ENCODE data around the gene MUC4. TPM values are rescaled to one million over a fixed set of nuclear protein-coding genes. Genes with fewer than 3 reads are reported as not detected.
"Not testable (repeated sequence)": the region's sequence is repeated elsewhere in the genome, so short reads cannot be mapped to it uniquely, and the experiment has no call there.

The MUC4 gene
- total RNA-seq, 4 donors from 2014 or later, result not detected

DNA sequence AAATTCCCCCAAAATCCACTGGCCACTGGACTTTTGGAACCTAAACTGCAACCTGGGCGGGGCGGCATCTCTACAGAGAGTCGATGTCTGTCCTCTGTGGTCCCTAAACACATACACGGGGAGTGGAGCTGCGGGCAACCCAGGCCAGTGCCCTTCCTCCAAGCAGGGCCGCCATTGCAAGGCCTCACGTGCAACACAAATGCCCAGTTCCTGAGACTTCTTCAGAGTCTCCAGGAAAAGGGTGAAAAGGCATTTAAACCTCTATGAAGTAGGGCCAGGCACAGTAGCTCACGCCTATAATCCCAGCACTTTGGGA lies 4.9 kb downstream of the MUC4 start:
- Histone ChIP-seq H3K4me3 (no peak overlapping the region), H3K27ac (no peak overlapping the region), H3K4me1 (peaks cover 0 to 18% (median 0%) of the 10 kb centered on the region in 4 donors), H3K9me3 (no peaks in the 10 kb centered on the region), H3K36me3 (no peaks in the 10 kb centered on the region), H3K27me3 (peaks cover 0 to 22% of the 10 kb centered on the region in 2 donors)
- TF ChIP-seq, protein P1, sequence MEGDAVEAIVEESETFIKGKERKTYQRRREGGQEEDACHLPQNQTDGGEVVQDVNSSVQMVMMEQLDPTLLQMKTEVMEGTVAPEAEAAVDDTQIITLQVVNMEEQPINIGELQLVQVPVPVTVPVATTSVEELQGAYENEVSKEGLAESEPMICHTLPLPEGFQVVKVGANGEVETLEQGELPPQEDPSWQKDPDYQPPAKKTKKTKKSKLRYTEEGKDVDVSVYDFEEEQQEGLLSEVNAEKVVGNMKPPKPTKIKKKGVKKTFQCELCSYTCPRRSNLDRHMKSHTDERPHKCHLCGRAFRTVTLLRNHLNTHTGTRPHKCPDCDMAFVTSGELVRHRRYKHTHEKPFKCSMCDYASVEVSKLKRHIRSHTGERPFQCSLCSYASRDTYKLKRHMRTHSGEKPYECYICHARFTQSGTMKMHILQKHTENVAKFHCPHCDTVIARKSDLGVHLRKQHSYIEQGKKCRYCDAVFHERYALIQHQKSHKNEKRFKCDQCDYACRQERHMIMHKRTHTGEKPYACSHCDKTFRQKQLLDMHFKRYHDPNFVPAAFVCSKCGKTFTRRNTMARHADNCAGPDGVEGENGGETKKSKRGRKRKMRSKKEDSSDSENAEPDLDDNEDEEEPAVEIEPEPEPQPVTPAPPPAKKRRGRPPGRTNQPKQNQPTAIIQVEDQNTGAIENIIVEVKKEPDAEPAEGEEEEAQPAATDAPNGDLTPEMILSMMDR (IDR thresholded peaks at IDR 0.05), result no peak
- TF ChIP-seq POLR2A (IDR thresholded peaks at IDR 0.05) (no peak), EP300 (IDR thresholded peaks at IDR 0.05) (no peak)
- DNase-seq (ENCODE audit: low spot score in 2 of 2), result no peak
- WGBS, 2 donors, result 95 to 98% methylated on average over 8 of the region's 8 CpGs

DNA sequence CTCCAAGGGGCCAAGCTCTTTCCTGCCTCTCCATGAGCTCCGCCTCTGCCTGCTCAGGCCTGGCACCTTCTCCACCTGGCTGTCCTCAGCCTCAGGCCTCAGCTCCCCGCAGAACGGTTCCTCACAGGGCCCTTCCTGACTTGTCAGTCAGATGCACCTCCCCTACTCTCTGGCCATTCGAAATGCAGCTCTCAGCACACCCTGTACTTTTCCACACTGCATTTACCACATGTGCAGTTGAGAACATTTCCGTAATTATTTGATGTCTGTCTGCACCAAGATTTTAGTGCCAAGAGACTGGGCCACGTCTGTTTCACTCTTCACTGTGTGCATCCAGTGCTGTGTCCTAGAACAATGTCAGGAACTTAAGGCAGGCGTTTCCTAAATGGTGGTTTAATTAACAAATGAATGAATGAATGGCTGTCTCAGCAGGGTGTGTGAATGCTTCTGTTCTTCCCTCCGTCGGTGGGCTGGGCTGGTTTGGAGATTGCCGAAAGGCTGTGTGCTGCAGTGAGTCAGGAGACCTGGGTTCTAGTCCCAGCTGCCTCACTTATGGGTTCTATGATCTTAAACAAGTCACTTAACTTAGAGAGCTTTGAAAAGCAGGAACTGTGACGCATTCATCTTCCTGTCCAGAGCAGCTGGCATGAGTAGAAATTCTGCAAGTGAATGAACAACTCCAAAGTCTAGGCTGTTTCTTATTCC lies 5.4 kb downstream of the MUC4 start:
- no peak overlapping the region for H3K4me3 ChIP-seq
- H3K4me1 ChIP-seq, result peaks cover 0 to 23% (median 0%) of the 10 kb centered on the region in 4 donors
- H3K27me3 ChIP-seq, result peaks cover 0 to 22% of the 10 kb centered on the region in 2 donors
- no peaks in the 10 kb centered on the region for H3K36me3 ChIP-seq
- no peak for DNase-seq (ENCODE audit: low spot score in 2 of 2)
- no peak overlapping the region for H3K27ac ChIP-seq
- WGBS, 2 donors, result 46 to 48% methylated on average over 11 of the region's 11 CpGs
- no peaks in the 10 kb centered on the region for H3K9me3 ChIP-seq
- TF ChIP-seq EP300 (IDR thresholded peaks at IDR 0.05) (no peak), POLR2A (IDR thresholded peaks at IDR 0.05) (no peak)
- TF ChIP-seq, protein P1 (IDR thresholded peaks at IDR 0.05), result no peak

DNA sequence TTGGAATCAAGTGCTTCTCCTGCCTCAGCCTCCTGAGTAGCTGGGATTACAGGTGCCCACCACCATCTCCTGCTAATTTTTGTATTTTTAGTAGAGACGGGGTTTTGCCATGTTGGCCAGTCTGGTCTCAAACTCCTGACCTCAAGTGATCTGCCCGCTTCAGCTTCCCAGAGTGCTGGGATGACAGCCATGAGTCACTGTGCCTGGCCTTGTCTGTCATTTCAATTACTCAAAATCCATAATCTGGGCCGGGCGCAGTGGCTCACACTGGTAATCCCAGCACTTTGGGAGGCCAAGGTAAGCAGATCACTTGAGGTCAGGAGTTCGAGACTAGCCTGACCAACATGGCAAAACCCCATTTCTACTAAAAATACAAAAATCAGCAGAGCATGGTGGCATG lies 6.1 kb downstream of the MUC4 start:
- DNase-seq (ENCODE audit: low spot score in 2 of 2); H3K27ac ChIP-seq; H3K4me3 ChIP-seq: not testable (repeated sequence)

DNA sequence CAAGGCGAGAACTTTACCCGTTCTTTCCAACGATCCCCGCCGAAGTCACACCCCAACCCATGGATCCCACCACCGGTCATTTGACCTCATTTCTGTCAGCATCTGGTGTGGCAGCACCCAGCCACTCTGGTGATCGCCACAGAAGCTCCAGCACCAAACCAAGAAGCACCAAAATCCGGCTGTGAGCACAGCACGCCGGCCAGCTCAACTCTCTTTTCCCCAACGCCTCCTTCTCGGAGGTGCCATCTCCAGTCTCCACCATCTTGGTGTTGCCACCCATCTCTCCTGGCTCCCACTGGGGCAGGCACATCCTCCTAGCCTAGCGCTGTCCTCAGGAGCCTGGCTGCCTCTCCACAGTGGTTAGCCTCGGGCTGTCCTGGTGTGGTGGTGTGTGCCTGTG lies 6.5 kb downstream of the MUC4 start:
- WGBS, 2 donors, result 93 to 95% methylated on average over 14 of the region's 14 CpGs
- TF ChIP-seq POLR2A (IDR thresholded peaks at IDR 0.05) (no peak), EP300 (IDR thresholded peaks at IDR 0.05) (no peak)
- TF ChIP-seq, protein P1 (IDR thresholded peaks at IDR 0.05), result no peak
- no peaks in the 10 kb centered on the region for H3K9me3 ChIP-seq
- H3K4me3 ChIP-seq, result no peak overlapping the region
- H3K27ac ChIP-seq, result peak overlapping the region in 1 of 4 donors; percentile 26
- peaks cover 0 to 18% of the 10 kb centered on the region in 2 donors for H3K27me3 ChIP-seq
- no peak for DNase-seq (ENCODE audit: low spot score in 2 of 2)
- H3K36me3 ChIP-seq, result no peaks in the 10 kb centered on the region
- H3K4me1 ChIP-seq, result peaks cover 0 to 25% (median 0%) of the 10 kb centered on the region in 4 donors

More for the DNA sequence above, 6.1 kb downstream of the MUC4 start:
- peaks cover 0 to 25% (median 0%) of the 10 kb centered on the region in 4 donors for H3K4me1 ChIP-seq
- H3K27me3 ChIP-seq, result peaks cover 0 to 22% of the 10 kb centered on the region in 2 donors
- not testable (repeated sequence) for H3K36me3 ChIP-seq, H3K9me3 ChIP-seq
- 93 to 95% methylated on average over 5 of the region's 5 CpGs for WGBS, 2 donors

DNA sequence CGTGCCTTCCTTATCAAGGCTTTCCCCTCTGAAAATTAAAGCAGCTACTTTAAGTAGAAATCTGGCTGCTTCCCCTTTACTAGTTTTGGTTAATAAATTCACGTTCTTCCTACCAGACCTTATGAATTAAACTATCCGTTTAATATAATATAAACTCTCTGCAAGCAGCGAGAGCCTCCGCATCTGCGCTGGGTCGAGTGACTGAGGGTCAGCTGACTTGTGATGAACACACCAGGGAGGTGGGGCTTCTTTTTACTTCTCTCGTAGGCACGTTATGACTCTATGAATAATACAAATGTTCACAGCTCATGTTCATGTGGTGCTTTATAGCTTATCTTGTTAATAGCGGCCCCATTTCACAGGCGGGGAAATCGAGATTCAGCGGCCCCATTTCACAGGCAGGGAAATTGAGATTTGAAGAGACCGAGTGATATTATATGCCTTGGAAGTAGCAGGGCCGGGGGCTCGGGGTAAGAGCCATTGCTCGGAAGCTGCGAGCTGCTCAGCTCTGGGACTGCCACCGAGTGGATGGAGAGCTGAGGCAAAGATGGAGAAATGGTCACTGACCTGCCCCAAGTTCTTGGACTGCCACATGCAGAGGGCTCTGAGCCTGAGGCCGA lies 8.3 kb downstream of the MUC4 start:
- Histone ChIP-seq H3K27me3 (peaks cover 0 to 13% of the 10 kb centered on the region in 2 donors), H3K9me3 (no peaks in the 10 kb centered on the region), H3K36me3 (no peaks in the 10 kb centered on the region), H3K4me1 (peaks cover 0 to 25% (median 0%) of the 10 kb centered on the region in 4 donors), H3K27ac (peak overlapping the region in 1 of 4 donors; percentile 41), H3K4me3 (peak overlapping the region in 1 of 4 donors; percentile 24)
- TF ChIP-seq EP300 (IDR thresholded peaks at IDR 0.05) (no peak), POLR2A (IDR thresholded peaks at IDR 0.05) (no peak)
- TF ChIP-seq, protein P1 (IDR thresholded peaks at IDR 0.05), result no peak
- no peak for DNase-seq (ENCODE audit: low spot score in 2 of 2)
- 77 to 78% methylated on average over 20 of the region's 20 CpGs for WGBS, 2 donors
